ENCODE measurements around the gene UBE2I.

The UBE2I gene

GRCh38 chr16:1343428-1344242, 34.2 kb downstream of the UBE2I start:
- Mint-ChIP-seq H3K36me3 (no peaks in the 10 kb centered on the region), H3K9me3 (ENCODE audit: low read depth) (no peaks in the 10 kb centered on the region), H3K4me3 (peak overlapping the region; percentile 36), H3K27me3 (no peaks in the 10 kb centered on the region), H3K27ac (peak overlapping the region; percentile 25), H3K4me1 (ENCODE audit: low read depth) (peaks cover 17% of the 10 kb centered on the region)

DNA sequence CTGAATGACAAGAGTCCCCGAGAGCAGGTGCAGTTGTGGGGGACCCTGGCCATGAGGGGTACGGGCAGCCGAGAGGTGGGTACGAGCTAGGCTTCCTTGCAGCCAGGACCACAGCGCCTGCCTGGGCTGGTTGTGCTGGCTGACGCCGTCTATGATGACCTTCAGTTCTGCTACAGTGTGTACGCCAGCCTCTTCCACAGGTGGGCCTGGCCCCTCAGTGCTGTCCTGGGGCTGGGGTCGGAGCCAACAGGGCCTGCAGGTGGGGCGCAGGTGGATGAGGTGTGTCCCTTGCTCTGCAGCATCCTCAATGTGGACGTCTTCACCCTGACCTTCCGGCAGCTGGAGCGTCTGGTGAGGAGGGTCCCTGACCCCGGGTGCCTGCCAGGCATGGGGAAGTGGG, 35.1 kb downstream of the UBE2I start:
- H3K27ac Mint-ChIP-seq = no peak overlapping the region
- no peaks in the 10 kb centered on the region for H3K9me3 Mint-ChIP-seq (ENCODE audit: low read depth)
- no peak overlapping the region for H3K4me3 Mint-ChIP-seq
- no peaks in the 10 kb centered on the region for H3K36me3 Mint-ChIP-seq
- H3K4me1 Mint-ChIP-seq (ENCODE audit: low read depth) = peaks cover 17% of the 10 kb centered on the region
- no peaks in the 10 kb centered on the region for H3K27me3 Mint-ChIP-seq

- Mint-ChIP-seq H3K4me3 (no peak overlapping the region), H3K9me3 (ENCODE audit: low read depth) (no peaks in the 10 kb centered on the region), H3K4me1 (ENCODE audit: low read depth) (peaks cover 17% of the 10 kb centered on the region)
Observed at GRCh38 chr16:1345087-1345486, 35.7 kb downstream of the UBE2I start.

GRCh38 chr16:1345651-1346421, 36.4 kb downstream of the UBE2I start:
- Mint-ChIP-seq H3K36me3 (no peaks in the 10 kb centered on the region), H3K9me3 (ENCODE audit: low read depth) (no peaks in the 10 kb centered on the region), H3K4me3 (no peak overlapping the region), H3K27me3 (no peaks in the 10 kb centered on the region), H3K4me1 (ENCODE audit: low read depth) (peaks cover 23% of the 10 kb centered on the region), H3K27ac (no peak overlapping the region)

More at GRCh38 chr16:1345087-1345486, 35.7 kb downstream of the UBE2I start:
- no peaks in the 10 kb centered on the region for H3K27me3 Mint-ChIP-seq
- H3K36me3 Mint-ChIP-seq = no peaks in the 10 kb centered on the region
- H3K27ac Mint-ChIP-seq = no peak overlapping the region

DNA sequence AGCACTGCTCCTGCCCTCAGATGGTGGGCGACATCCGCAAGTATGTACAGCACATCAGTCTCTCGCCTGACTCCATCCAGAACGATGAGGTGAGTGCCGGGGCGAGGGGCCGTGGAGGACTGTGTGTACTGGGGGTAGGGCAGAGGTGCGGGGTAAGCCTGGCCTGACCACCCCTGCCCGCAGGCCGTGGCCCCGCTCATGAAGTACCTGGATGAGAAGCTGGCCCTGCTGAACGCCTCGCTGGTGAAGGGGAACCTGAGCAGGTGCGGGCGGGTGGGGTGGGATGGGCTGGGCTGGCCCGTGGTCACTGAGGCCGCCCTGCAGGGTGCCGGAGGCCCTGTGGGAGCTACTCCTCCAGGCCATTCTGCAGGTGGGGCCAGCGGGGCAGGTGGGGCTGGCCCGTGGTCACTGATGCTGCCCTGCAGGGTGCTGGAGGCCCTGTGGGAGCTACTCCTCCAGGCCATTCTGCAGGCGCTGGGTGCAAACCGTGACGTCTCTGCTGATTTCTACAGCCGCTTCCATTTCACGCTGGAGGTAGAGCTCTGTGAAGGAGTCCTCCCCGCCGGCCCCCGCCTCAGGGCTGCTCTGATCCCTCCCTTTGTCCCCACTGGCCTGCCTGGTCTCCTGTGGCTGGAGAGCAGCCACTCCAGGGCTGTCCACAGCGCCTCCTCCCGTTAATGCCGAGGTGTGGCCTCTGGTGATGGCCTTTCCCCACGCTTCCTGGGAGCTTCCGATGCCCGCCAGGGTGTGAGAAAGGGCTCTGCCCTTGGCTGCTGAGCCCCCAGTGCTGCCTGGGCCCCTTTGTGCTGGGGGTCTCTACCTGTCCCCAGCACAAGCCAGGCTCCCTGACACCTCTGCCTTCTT, 37.2 kb downstream of the UBE2I start:
- Mint-ChIP-seq H3K27me3 (no peaks in the 10 kb centered on the region), H3K4me3 (no peak overlapping the region), H3K9me3 (ENCODE audit: low read depth) (no peaks in the 10 kb centered on the region), H3K36me3 (no peaks in the 10 kb centered on the region), H3K4me1 (ENCODE audit: low read depth) (peaks cover 23% of the 10 kb centered on the region), H3K27ac (no peak overlapping the region)

- Mint-ChIP-seq H3K9me3 (ENCODE audit: low read depth) (no peaks in the 10 kb centered on the region), H3K27me3 (no peaks in the 10 kb centered on the region), H3K4me1 (ENCODE audit: low read depth) (peaks cover 19% of the 10 kb centered on the region), H3K4me3 (no peak overlapping the region), H3K36me3 (no peaks in the 10 kb centered on the region), H3K27ac (no peak overlapping the region)
Observed at GRCh38 chr16:1347286-1347855, 37.9 kb downstream of the UBE2I start.

DNA sequence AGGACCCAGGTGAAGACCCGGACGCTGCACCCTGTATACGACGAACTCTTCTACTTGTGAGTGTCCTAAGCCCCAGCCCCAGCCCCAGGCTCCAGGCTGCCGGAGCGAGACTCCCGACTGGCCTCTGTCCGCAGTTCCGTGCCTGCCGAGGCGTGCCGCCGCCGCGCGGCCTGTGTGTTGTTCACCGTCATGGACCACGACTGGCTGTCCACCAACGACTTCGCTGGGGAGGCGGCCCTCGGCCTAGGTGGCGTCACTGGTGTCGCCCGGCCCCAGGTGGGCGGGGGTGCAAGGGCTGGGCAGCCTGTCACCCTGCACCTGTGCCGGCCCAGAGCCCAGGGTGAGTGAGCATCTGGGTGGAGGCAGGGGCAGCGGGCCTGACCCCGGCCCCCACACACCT, 38.5 kb downstream of the UBE2I start:
- no peak overlapping the region for H3K27ac Mint-ChIP-seq
- H3K4me3 Mint-ChIP-seq = no peak overlapping the region
- H3K27me3 Mint-ChIP-seq = no peaks in the 10 kb centered on the region
- H3K4me1 Mint-ChIP-seq (ENCODE audit: low read depth) = peaks cover 17% of the 10 kb centered on the region
- H3K9me3 Mint-ChIP-seq (ENCODE audit: low read depth) = no peaks in the 10 kb centered on the region
- no peaks in the 10 kb centered on the region for H3K36me3 Mint-ChIP-seq

- Mint-ChIP-seq H3K4me1 (ENCODE audit: low read depth) (peaks cover 17% of the 10 kb centered on the region), H3K36me3 (no peaks in the 10 kb centered on the region), H3K27me3 (no peaks in the 10 kb centered on the region), H3K27ac (no peak overlapping the region), H3K9me3 (ENCODE audit: low read depth) (no peaks in the 10 kb centered on the region), H3K4me3 (peak overlapping the region; percentile 46)
Observed at GRCh38 chr16:1348441-1348840, 39.0 kb downstream of the UBE2I start.

GRCh38 chr16:1348926-1349325, 39.5 kb downstream of the UBE2I start:
- H3K36me3 Mint-ChIP-seq = no peaks in the 10 kb centered on the region
- H3K4me1 Mint-ChIP-seq (ENCODE audit: low read depth) = peaks cover 21% of the 10 kb centered on the region
- H3K27ac Mint-ChIP-seq = no peak overlapping the region
- H3K27me3 Mint-ChIP-seq = no peaks in the 10 kb centered on the region
- H3K4me3 Mint-ChIP-seq = peak overlapping the region; percentile 57
- H3K9me3 Mint-ChIP-seq (ENCODE audit: low read depth) = no peaks in the 10 kb centered on the region

DNA sequence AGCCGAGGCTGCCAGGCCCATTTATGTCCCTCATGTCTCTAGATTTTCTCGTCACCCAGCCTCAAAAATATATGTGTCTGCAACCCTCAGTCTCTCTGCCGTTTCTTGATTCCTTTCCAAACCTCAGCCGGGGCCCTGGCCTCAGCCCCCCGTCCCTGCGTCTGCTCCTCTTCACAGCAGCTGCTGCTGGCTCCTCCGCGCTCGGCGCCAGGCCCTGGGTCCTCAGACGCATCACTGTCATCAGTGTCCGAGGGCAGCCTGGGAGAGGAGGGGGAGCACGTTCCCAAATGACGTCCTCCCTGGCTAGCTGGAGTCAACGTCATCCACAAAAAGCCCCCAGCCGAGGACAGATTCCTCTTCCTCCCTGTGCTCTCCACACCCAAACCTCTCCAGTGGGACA, 39.9 kb downstream of the UBE2I start:
- H3K4me3 Mint-ChIP-seq = peak overlapping the region; percentile 57
- H3K27me3 Mint-ChIP-seq = no peaks in the 10 kb centered on the region
- peaks cover 22% of the 10 kb centered on the region for H3K4me1 Mint-ChIP-seq (ENCODE audit: low read depth)
- no peaks in the 10 kb centered on the region for H3K9me3 Mint-ChIP-seq (ENCODE audit: low read depth)
- H3K27ac Mint-ChIP-seq = no peak overlapping the region
- no peaks in the 10 kb centered on the region for H3K36me3 Mint-ChIP-seq

DNA sequence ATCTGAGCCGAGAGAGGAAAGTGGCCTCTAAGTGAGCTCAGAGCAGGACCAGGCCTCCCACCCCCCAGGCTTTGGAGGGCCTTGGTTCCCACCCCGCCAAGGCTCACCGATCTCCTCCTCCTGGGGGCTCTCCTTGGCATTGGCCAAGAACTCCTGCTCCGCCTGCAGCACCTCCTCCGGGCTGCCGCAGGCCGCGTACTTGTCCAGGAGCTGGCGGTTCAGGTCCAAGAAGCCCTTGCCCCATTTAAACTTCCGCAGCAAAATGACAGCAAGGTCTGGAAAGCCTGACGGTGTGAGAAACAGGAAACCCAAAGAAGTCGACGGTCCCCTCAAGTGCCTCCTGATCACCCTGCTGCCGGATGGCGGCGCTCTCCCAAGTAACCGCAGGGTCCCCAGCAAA, 40.5 kb downstream of the UBE2I start:
- Mint-ChIP-seq H3K36me3 (no peaks in the 10 kb centered on the region), H3K4me1 (ENCODE audit: low read depth) (peaks cover 24% of the 10 kb centered on the region)

GRCh38 chr16:1350691-1351090, 41.3 kb downstream of the UBE2I start:
- Mint-ChIP-seq H3K9me3 (ENCODE audit: low read depth) (no peaks in the 10 kb centered on the region), H3K4me1 (ENCODE audit: low read depth) (peaks cover 28% of the 10 kb centered on the region), H3K36me3 (no peaks in the 10 kb centered on the region), H3K27me3 (no peaks in the 10 kb centered on the region), H3K4me3 (peak overlapping the region; percentile 88), H3K27ac (no peak overlapping the region)

More for the DNA sequence above, 40.5 kb downstream of the UBE2I start:
- H3K27me3 Mint-ChIP-seq = no peaks in the 10 kb centered on the region
- H3K9me3 Mint-ChIP-seq (ENCODE audit: low read depth) = no peaks in the 10 kb centered on the region
- peak overlapping the region; percentile 22 for H3K27ac Mint-ChIP-seq
- H3K4me3 Mint-ChIP-seq = peak overlapping the region; percentile 88

- Mint-ChIP-seq H3K27me3 (no peaks in the 10 kb centered on the region), H3K27ac (peak overlapping the region; percentile 41), H3K36me3 (no peaks in the 10 kb centered on the region), H3K4me1 (ENCODE audit: low read depth) (peaks cover 28% of the 10 kb centered on the region), H3K4me3 (peak overlapping the region; percentile 88), H3K9me3 (ENCODE audit: low read depth) (no peaks in the 10 kb centered on the region)
Observed at GRCh38 chr16:1351215-1351581, 41.8 kb downstream of the UBE2I start.

DNA sequence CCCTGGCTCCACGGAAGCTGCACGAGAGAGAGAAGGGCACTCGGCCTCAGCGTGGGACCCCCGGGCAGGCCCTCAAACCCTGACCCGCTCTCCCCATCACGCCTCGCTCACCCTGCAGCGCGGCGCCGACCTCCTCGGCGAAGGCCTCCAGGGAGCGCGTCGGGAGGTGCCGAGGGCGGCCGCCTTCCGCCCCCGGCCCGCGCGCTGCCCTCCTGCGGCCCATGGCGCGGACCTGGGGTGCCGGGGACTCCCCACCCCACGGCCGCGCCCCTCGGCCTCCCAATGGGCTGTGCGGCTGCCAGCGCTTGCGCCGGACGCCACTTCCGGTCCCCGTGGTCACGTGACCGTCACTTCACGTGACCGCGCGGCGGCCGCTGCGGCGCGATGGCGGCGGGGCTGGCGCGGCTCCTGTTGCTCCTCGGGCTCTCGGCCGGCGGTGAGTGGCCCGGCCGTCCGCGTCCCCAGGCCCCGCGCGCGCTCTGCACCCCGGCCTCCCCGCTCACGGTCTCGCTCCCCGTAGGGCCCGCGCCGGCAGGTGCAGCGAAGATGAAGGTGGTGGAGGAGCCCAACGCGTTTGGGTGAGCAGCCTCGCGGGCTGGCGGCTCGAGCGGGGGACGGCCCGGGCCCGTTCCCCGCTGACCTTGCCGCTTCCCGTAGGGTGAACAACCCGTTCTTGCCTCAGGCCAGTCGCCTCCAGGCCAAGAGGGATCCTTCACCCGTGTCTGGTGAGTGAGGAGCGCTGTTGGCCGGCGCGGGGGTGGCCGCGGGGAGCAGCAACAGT, 42.3 kb downstream of the UBE2I start, which contains the start of the genes GNPTG and TSR3:
TSS of gene GNPTG (plus strand) at position 350 of the 781 bp plus-strand sequence. CDS start at position 385, 35 bp downstream.
TSS of gene TSR3 (minus strand) at position 297 of the 781 bp plus-strand sequence. CDS start at position 223, 74 bp downstream.
- Mint-ChIP-seq H3K4me1 (ENCODE audit: low read depth) (peaks cover 28% of the 10 kb centered on the region), H3K27ac (peak within 1 kb of the TSS; percentile 86), H3K4me3 (peak within 1 kb of the TSS; percentile 93), H3K9me3 (ENCODE audit: low read depth) (no peaks in the 10 kb centered on the region), H3K27me3 (no peaks in the 10 kb centered on the region), H3K36me3 (no peaks in the 10 kb centered on the region)
